NCI-H1694 treated with DMSO at 0.1 percent for 48 hours (cell line): ENCODE results near the gene MOB3A.
"Not testable (repeated sequence)": the region's sequence is repeated elsewhere in the genome, so short reads cannot be mapped to it uniquely, and the experiment has no call there.

Experiments
- DNase-seq: peaks from one replicate; lab custom pipeline; 2025; lab: John Stamatoyannopoulos, UW

Gene MOB3A

GRCh38 chr19:2108251-2109016 is 12.3 kb upstream of the MOB3A start:
- DNase-seq: no peak

DNA sequence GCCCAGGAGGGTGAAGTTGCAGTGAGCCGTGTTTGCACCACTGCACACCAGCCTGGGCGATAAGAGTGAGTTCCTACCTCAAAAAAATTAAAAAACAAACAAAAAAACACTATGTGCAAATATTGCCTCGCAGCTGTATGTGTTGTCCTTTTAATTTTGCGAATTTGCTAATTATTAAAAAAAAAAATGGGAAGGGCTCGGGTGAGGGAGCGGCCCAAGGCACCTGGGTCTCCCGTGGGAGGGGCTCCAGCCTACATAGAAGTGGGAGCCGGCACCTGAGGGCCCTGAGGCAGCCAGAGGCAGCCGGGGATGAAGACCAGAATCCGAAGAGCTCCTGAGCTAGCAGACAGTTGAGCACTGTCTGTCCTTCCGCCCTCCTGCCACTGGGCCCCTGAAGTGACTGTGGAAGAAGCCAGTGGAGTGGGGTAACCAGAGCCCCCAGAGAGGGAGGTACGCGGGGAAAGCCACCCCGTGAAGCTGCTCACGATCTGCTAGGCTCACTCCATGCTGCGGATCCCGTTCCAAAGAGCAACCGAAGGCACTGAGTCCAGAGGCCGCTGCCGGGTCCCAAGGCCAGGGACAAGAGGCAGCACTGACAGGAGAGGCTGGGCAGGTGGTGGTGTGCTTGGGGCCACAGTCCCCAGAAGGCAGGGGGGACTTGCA is 7.0 kb upstream of the MOB3A start:
- no peak for DNase-seq

DNA sequence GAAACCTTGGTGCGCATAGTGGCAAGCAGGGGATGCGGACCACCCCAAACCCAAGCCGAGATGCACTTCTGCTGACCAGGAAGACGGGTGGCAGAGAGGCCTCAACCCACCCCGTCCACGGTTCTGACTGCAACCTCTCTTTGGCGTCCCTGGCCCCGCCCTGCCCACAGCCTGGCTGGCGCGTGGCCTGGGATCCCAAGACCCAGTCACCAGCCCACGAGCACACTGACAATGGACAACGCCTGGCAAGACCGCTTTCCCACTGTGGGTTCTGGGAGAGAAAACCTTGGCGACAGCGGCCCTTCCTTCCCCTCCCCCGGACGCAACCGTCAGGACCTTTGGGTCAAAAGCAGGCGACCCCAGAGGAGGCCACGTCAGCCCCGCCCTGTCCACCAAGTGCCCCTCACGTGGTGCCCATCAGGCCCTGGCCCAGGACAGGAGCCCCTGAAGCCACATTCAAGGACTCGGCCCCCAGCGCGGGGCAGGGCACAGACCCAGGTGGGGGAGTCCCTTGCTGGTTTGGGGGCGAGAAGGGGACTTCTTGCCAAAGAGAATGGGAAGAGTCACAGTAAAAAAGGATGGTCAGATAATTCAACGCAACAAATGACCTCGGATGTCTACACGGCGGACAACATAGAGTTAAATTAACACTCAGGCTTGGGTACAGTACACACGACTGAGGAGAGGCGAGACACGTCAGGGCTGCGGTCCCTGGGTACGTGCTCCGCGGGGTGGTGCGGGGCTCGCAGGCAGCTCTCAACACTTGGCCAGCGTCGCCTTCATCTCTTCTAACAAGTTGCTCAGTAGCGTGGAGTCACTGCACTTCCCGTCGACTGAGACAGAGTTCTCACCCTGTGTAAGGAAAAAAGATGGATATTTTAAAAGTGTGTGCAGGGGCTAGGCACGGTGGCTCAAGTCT is 5.5 kb upstream of the MOB3A start:
- DNase-seq: no peak

DNA sequence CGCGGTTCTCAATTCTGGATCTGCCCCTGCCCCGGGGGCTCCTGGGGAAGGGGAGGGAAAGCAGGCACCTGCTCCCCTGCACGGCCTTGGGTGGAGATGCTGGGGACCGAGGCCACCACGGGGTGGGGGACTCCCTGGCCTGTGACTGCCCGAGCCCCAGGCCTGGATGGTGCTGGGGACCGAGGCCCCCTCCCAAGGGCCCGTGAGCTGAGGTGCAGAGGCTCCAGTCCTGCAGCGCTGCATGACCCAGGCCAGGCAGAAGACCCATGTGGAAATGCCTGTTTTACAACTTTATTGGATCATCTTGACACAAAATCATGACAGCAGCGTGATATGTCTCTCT is 4.6 kb upstream of the MOB3A start:
- DNase-seq: no peak

DNA sequence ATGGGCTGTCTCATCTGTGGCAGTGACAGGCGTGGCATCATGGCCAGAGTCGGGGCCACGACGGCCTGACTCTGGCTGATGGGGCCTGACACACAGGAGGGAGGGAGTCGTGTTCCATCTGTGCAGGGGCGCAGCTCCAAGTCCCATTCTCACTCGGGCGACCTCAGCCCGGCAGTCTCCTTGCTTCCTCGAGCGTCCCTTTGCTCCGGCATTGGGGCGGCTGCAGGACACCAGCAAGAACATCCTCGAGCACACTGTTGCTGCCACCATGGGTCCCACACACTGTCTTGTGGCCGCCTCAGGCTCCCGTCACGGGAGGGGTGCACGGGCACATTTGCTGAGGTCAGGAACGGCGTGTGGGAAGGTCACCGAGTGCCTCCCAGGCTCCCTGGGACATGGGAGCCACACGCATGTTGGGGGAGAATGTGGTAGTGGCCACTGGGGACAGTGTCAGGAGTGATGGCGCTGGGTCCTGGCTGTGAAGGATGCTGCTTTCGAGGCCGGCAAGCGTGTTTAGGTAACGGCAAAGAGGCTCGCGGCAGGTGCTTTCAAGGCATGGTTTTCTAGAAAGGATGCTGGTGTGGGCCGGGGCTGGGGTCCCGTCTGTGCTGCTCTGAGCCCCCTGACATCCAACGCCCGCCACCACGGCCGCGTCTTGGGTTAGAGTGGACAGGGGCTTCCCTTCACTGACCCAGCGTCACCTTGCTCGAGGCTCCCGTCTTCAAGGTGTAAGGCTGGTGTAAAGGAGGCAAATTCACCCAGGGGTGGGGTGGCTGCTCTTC is 4.0 kb upstream of the MOB3A start:
- DNase-seq: no peak

DNA sequence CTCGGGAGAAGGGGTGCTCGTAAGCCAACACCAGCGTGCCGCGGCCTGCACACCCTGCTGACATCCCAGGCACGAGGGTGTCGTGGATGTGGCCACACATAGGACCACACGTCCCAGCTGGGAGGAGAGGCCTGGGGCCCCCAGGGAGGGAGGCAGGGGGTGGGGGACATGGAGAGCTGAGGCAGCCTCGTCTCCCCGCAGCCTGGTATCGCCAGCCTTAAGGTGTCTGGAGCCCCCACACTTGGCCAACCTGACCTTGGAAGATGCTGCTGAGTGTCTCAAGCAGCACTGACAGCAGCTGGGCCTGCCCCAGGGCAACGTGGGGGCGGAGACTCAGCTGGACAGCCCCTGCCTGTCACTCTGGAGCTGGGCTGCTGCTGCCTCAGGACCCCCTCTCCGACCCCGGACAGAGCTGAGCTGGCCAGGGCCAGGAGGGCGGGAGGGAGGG is 3.0 kb upstream of the MOB3A start:
- no peak for DNase-seq

DNA sequence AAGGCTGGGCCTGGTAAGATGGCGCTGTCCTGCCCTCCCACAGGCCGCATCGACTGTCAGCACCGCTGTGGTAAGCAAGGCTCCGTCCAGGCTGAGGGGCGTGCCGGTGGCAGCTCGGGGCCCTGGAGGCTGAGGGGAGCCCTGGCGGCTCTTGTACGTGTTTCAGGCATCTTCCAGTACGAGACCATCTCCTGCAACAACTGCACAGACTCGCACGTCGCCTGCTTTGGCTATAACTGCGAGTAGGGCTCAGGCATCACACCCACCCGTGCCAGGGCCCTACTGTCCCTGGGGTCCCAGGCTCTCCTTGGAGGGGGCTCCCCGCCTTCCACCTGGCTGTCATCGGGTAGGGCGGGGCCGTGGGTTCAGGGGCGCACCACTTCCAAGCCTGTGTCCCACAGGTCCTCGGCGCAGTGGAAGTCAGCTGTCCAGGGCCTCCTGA is 1.8 kb upstream of the MOB3A start:
- no peak for DNase-seq

GRCh38 chr19:2097203-2097885 is 1.2 kb upstream of the MOB3A start:
- no peak for DNase-seq

GRCh38 chr19:2096480-2097202 is 515 bp upstream of the MOB3A start, which contains the start of gene IZUMO4:
IZUMO4 (plus strand) TSS chr19:2096915; CDS start chr19:2096946, 31 bp downstream.
- peak; percentile 78 for DNase-seq

DNA sequence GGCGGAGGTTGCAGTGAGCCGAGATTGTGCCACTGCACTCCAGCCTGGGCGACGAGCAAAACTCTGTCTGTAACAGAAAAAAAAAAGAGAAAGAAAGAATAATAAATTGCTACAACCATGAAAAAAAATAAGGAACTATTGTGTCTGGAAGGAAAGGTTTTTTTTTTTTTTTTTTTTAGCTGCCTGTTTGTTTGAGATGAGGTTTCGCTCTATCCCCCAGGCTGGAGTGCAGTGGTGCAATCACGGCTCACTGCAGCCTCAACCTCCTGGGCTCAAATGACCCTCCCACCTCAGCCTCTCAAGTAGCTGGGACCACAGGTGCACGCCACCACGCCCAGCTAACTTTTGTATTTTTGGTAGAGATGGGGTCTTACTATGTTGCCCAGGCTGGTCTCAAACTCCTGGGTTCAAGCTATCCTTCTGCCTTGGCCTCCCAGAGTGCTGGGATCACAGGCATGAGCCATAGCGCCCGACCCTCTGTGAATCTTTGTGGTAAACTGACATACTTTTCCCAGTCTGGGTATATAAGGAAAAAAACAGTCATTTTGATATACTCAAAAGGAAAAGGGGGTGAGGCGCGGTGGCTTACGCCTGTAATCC is 4.1 kb downstream of the MOB3A start:
- DNase-seq: not testable (repeated sequence)

DNA sequence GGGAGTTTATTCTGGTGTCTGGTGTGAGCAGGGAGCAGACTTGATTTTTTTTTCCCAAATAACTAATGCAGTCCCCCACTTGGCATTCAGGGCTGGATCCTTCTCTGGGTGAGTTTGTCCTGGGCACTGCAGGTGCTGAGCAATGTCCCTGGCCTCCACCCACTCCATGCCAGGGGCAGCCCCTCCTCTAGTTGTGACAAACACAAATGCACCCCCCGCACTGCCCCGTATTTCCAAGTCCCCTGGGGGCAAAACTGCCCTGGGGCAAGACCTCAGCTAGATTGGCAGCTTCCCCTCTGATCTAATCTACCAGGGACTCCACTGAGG is 6.4 kb downstream of the MOB3A start:
- no peak for DNase-seq

DNA sequence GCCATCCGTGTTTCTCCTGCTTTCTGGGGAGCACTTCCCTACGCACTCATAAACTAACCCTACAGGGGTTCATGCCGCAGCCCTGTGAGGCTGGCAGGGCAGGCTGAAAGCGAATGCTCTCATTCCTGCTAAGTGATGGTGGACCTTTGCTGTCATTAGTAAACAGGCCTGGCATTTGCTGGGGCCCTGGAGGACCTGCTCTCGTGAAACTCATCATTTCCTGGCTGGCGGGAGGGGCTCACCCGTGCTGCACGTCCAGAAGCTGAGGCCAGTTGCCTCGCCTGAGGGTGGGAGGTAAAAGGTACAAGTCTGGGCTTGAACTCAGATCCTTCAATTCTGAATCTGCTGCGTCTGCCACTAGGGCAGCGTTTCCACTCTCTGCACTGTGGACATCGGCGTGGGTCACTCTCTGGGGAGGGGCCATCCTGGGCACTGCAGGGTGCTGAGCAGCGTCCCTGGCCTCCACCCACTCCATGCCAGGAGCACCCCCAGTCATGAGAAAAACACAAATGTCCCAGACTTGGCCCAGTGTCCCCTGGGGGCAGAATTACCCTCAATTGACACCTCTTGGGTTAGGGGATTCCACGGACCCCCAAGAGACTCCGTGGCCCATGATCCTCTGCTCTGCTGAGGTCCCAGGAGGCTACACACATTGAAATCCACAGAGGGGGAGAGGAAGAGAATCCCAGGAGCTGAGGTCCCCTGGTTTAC is 7.0 kb downstream of the MOB3A start:
- no peak for DNase-seq

GRCh38 chr19:2087621-2088100 is 8.5 kb downstream of the MOB3A start:
- DNase-seq: no peak

- not testable (repeated sequence) for DNase-seq
Observed at GRCh38 chr19:2086695-2087620, 9.2 kb downstream of the MOB3A start.

DNA sequence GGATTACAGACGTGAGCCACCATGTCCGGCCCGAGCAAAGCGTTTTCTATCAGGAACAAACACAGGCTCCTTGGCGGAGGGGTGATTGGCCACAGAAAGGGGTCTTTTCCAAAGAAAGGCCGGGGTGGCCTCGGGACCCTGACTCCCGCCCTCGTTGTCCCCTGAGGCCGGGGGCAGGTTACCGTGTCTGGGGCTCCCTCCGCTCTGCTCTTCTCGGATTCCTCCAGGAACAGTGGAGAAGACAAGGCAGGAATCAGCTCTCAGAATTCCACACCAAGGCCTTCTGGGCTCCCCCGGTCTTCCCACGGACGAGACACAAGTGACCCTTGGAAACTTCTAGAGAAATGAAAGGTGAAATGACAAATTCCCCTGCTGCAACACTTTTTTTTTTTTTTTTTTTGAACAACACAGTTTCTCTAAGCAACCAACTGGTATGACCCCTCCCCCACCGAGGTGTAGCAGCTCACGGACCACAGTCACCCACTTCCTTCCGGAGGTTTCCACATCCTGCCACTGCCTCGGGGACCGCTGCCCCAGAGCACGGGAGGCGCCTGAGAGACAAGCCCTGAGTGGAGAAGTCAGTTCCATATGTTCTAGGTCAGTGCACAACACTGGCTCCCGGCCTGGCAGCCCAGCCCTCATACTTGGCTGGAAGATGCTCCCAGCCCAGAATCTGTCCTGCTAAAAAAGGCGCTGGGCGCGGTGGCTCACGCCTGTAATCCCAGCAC is 11.0 kb downstream of the MOB3A start:
- DNase-seq: no peak

- no peak for DNase-seq
Observed at GRCh38 chr19:2083174-2083854, 12.8 kb downstream of the MOB3A start.
